Body of pancreas (tissue), 4 donors: ENCODE results near the gene CYP2C9. TPM values are rescaled to one million over a fixed set of nuclear protein-coding genes. Genes with fewer than 3 reads are reported as not detected.

Experiments used
- ATAC-seq: fragments of 150-250 bp; one replicate; pipeline ENCODE4 v1.9.1; 2016
- DNase-seq, 4 donors: peaks; one replicate each; pipeline ENCODE4 v3.0.0-alpha.2; 2019
- H3K27ac ChIP-seq, 4 donors: fragments of 200-600 bp; sonication (generic); 1 replicate in 3 of 4; 2 replicates in 1 of 4; pipeline versions ENCODE4 v1.5.1 to v1.6.1; 2016 to 2019; ENCODE audit warnings: mild to moderate bottlenecking in 1 of 4, mixed read lengths in 1 of 4, moderate library complexity in 1 of 4
- H3K27me3 ChIP-seq, 2 donors: fragments of 200-600 bp; sonication (generic); one replicate each; pipeline ENCODE4 v1.6.0; 2016; ENCODE audit warnings: mild to moderate bottlenecking in 1 of 2
- H3K36me3 ChIP-seq, 2 donors: fragments of 200-600 bp; sonication (generic); replicated peaks in 1 of 2; 2 replicates each; pipeline ENCODE4 v1.5.1; 2016; ENCODE audit warnings: low read depth in 2 of 2; ENCODE audit not compliant: insufficient read depth in 1 of 2
- H3K4me1 ChIP-seq: fragments of 200-600 bp; sonication (generic); one replicate; pipeline ENCODE4 v1.6.0; 2016
- H3K4me3 ChIP-seq, 2 donors: fragments of 200-600 bp; sonication (generic); 1 replicate in 1 of 2; 2 replicates in 1 of 2; pipeline ENCODE4 v1.5.1; 2016 to 2019
- H3K9me3 ChIP-seq, 3 donors: fragments of 200-600 bp; sonication (generic); 1 replicate in 2 of 3; 2 replicates in 1 of 3; pipeline ENCODE4 v1.5.1; 2016
- CTCF ChIP-seq, 7 experiments: fragments of 450-650 bp in 4 of 7; fragments of 200-600 bp in 3 of 7; sonication (generic) in 3 of 7; IDR thresholded peaks; one replicate each; pipeline ENCODE4 v1.5.1; 2016 to 2019; ENCODE audit warnings: antibody characterized with exemption in 7 of 7
- POLR2A ChIP-seq, 3 donors: fragments of 450-650 bp; IDR thresholded peaks; one replicate each; pipeline ENCODE4 v1.6.1; 2016; ENCODE audit warnings: antibody characterized with exemption in 3 of 3, mild to moderate bottlenecking in 2 of 3
- WGBS, 2 donors: methylation state at CpG; one replicate each; pipeline ENCODE4 v1.1.5; 2017; 5-methylcytosine and 5-hydroxymethylcytosine counted together
- intact Hi-C: fragments of 100-400 bp; cut with DNase I; formaldehyde crosslinking; loops from one replicate; pipeline ENCODE4 v1.15.1; 2023
- small RNA-seq: library from RNA; depleted of rRNA; stranded (forward); fragments of <200 nt; gene quantifications from one replicate; pipeline ENCODE3, GENCODE V24; 2016
- total RNA-seq, 2 donors: library from RNA; depleted of rRNA; stranded (reverse); fragments of >200 nt; gene quantifications; one replicate each; pipeline ENCODE4 v1.1.0, GENCODE V29; 2016

CYP2C9 gene
- total RNA-seq, 2 donors from 2014 or later: 1.6 TPM; not detected in 1

GRCh38 chr10:95035332-95036295, 97.2 kb downstream of the CYP2C9 start:
- intact Hi-C loops: no loop called here
- H3K4me3 ChIP-seq: no peak overlapping the region
- no peak for TF ChIP-seq POLR2A (IDR thresholded peaks at IDR 0.05)
- TF ChIP-seq CTCF (IDR thresholded peaks at IDR 0.05): no peak
- H3K9me3 ChIP-seq: no peaks in the 10 kb centered on the region
- no peak overlapping the region for H3K27ac ChIP-seq
- DNase-seq (no peak), ATAC-seq (no peak)
- H3K36me3 ChIP-seq: no peaks in the 10 kb centered on the region
- 59 to 64% methylated on average over 4 of the region's 4 CpGs for WGBS, 2 donors
- H3K27me3 ChIP-seq: no peaks in the 10 kb centered on the region
- no peaks in the 10 kb centered on the region for H3K4me1 ChIP-seq

- 84 to 92% methylated on average over 2 of the region's 2 CpGs for WGBS, 2 donors
- H3K27ac ChIP-seq: no peak overlapping the region
- H3K4me3 ChIP-seq: no peak overlapping the region
- ATAC-seq: no peak
- no peaks in the 10 kb centered on the region for H3K9me3 ChIP-seq
- no peaks in the 10 kb centered on the region for H3K36me3 ChIP-seq
- intact Hi-C loops: no loop called here
- TF ChIP-seq POLR2A (IDR thresholded peaks at IDR 0.05) (no peak), CTCF (IDR thresholded peaks at IDR 0.05) (no peak)
- H3K27me3 ChIP-seq: no peaks in the 10 kb centered on the region
- H3K4me1 ChIP-seq: no peaks in the 10 kb centered on the region
- DNase-seq: no peak
Measured at GRCh38 chr10:95039281-95039680, 100.8 kb downstream of the CYP2C9 start.

Small RNA genes within 50 kb of the gene (small RNA-seq; reads per million reads assigned to genes)
- gene CYP2C60P: not detected

Other genes with a start within 250 kb of the CYP2C9 start
- gene CYP2C19, start 176.0 kb upstream of the CYP2C9 start, total RNA-seq: under 1 TPM in 1 of 2 donors, not detected in 1; 0.78 TPM
- gene CYP2C8, start 130.8 kb downstream of the CYP2C9 start, total RNA-seq: 10 to 100 TPM in 1 of 2 donors, 1 to 10 TPM in 1; 3.4 to 12.9 TPM